OCI-LY1 (cell line): ENCODE measurements around the gene TPGS2.

Experiments used
- EZH2 ChIP-seq: fragments of 200-600 bp; sonication (generic), shearing (Covaris generic); IDR thresholded peaks from 2 replicates; pipeline ENCODE4 v1.8.0; 2017; ENCODE audit warnings: borderline replicate concordance, mixed run types, mild to moderate bottlenecking, antibody characterized with exemption, low read length, moderate library complexity, mixed read lengths
- TF ChIP-seq, protein P1 (sequence below): fragments of 200-600 bp; sonication (generic), shearing (Covaris generic); IDR thresholded peaks from 2 replicates; pipeline ENCODE4 v1.5.1; 2017; ENCODE audit warnings: mild to moderate bottlenecking, antibody characterized with exemption, low read length, moderate library complexity, mixed read lengths

DNA sequence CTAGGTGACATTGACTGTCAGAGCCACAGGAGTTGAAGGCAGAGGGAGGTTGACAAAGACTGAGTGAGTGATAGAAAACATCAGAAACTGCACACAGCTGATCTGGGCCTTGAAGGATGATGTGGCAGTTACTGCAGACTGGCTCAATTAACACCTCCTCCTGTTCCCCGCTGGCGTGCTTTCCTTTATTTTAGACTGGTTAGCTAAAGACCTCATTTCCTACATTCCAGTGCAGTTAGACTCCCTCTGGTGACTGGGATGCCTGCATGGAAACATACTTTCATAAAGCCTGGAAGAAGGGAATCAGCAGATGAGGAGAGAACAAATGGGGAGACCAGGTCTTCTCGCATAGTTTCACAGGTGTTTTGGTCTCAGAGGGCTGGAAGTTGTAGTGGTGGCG is 7.1 kb downstream of the TPGS2 start:
- TF ChIP-seq, protein P1, sequence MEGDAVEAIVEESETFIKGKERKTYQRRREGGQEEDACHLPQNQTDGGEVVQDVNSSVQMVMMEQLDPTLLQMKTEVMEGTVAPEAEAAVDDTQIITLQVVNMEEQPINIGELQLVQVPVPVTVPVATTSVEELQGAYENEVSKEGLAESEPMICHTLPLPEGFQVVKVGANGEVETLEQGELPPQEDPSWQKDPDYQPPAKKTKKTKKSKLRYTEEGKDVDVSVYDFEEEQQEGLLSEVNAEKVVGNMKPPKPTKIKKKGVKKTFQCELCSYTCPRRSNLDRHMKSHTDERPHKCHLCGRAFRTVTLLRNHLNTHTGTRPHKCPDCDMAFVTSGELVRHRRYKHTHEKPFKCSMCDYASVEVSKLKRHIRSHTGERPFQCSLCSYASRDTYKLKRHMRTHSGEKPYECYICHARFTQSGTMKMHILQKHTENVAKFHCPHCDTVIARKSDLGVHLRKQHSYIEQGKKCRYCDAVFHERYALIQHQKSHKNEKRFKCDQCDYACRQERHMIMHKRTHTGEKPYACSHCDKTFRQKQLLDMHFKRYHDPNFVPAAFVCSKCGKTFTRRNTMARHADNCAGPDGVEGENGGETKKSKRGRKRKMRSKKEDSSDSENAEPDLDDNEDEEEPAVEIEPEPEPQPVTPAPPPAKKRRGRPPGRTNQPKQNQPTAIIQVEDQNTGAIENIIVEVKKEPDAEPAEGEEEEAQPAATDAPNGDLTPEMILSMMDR, result no peak
- TF ChIP-seq EZH2, result no peak
